Caco-2 (cell line): Measurements from ENCODE around the gene CCT7. TPM values are rescaled to one million over a fixed set of nuclear protein-coding genes. Genes with fewer than 3 reads are reported as not detected.

Experiments
- BruUV-seq: library from RNA; stranded (reverse); fragments of 400-500 nt; replicated peaks from 2 replicates; lab custom pipeline; 2021; lab: Mats Ljungman, UMichigan
- CTCF ChIA-PET: fragments of 300-600 bp; sonication (Branson Sonifier 250); formaldehyde crosslinking; loops from one replicate; lab custom pipeline; 2022; ENCODE audit warnings: antibody characterized with exemption; lab: Charles Lee
- POLR2A ChIA-PET: fragments of 300-600 bp; sonication (Branson Sonifier 250); formaldehyde crosslinking; loops from one replicate; lab custom pipeline; 2022; ENCODE audit warnings: antibody characterized with exemption; lab: Charles Lee
- DNase-seq, 2 experiments: peaks; one replicate each; pipeline versions ENCODE4 v3.0.0 to v3.0.0-alpha.2; 2020 to 2022
- H3K27me3 ChIP-seq: replicated peaks from 2 replicates; pipeline ENCODE4 v1.6.0; 2011; ENCODE audit warnings: low read length; ENCODE audit not compliant: control insufficient read depth, insufficient read depth
- H3K36me3 ChIP-seq: 2 replicates; pipeline ENCODE4 v1.5.1; 2011; ENCODE audit warnings: low read length; ENCODE audit not compliant: control insufficient read depth, insufficient read depth
- H3K4me1 ChIP-seq: fragments of 250-450 bp; sonication (Bioruptor Pico); 2 replicates; pipeline ENCODE4 v1.5.1; 2020; ENCODE audit warnings: mild to moderate bottlenecking
- H3K4me3 ChIP-seq: 2 replicates; pipeline ENCODE4 v1.5.1; 2011; ENCODE audit warnings: low read depth, mild to moderate bottlenecking, control low read depth, low read length
- H3K9me3 ChIP-seq: fragments of 250-450 bp; sonication (Bioruptor Pico); 2 replicates; pipeline ENCODE4 v1.5.1; 2020; ENCODE audit warnings: mild to moderate bottlenecking, moderate library complexity
- H3K27ac Mint-ChIP-seq: one replicate; pipeline ENCODE4 v1.8.0; 2022; ENCODE audit warnings: mixed read lengths; ENCODE audit not compliant: unreplicated experiment
- H3K27me3 Mint-ChIP-seq: one replicate; pipeline ENCODE4 v1.8.0; 2022; ENCODE audit warnings: mixed read lengths; ENCODE audit not compliant: insufficient read depth, unreplicated experiment
- H3K36me3 Mint-ChIP-seq: one replicate; pipeline ENCODE4 v1.8.0; 2022; ENCODE audit warnings: mild to moderate bottlenecking, mixed read lengths; ENCODE audit not compliant: insufficient read depth, unreplicated experiment
- H3K4me1 Mint-ChIP-seq: one replicate; pipeline ENCODE4 v1.8.0; 2022; ENCODE audit warnings: low read depth, mixed read lengths; ENCODE audit not compliant: unreplicated experiment
- H3K4me3 Mint-ChIP-seq: one replicate; pipeline ENCODE4 v1.8.0; 2022; ENCODE audit warnings: mild to moderate bottlenecking, moderate library complexity, mixed read lengths; ENCODE audit not compliant: unreplicated experiment
- H3K9me3 Mint-ChIP-seq: one replicate; pipeline ENCODE4 v1.8.0; 2022; ENCODE audit warnings: mixed read lengths; ENCODE audit not compliant: unreplicated experiment
- intact Hi-C: fragments of 100-400 bp; cut with micrococcal nuclease; formaldehyde crosslinking; loops from one replicate; pipeline ENCODE4 v1.10.0; 2022; ENCODE audit not compliant: unreplicated experiment
- total RNA-seq: library from RNA; stranded (reverse); gene quantifications from 2 replicates; pipeline ENCODE4 v1.2.3, GENCODE V29; 2022
- TF ChIP-seq, protein P1 (sequence below), 2 experiments: fragments of 200-600 bp in 1 of 2; IDR thresholded peaks; 1 replicate in 1 of 2; 2 replicates in 1 of 2; pipeline versions ENCODE4 v1.5.1 to v1.8.0; 2011 to 2022; ENCODE audit warnings: antibody characterized with exemption in 1 of 2, control low read depth in 1 of 2, inconsistent platforms in 1 of 2, low read depth in 1 of 2, low read length in 1 of 2, mild to moderate bottlenecking in 1 of 2, moderate library complexity in 1 of 2; ENCODE audit not compliant: insufficient read depth in 1 of 2, severe bottlenecking in 1 of 2, unreplicated experiment in 1 of 2

CCT7 gene
- total RNA-seq, 1 experiment from 2014 or later = 450 TPM

DNA sequence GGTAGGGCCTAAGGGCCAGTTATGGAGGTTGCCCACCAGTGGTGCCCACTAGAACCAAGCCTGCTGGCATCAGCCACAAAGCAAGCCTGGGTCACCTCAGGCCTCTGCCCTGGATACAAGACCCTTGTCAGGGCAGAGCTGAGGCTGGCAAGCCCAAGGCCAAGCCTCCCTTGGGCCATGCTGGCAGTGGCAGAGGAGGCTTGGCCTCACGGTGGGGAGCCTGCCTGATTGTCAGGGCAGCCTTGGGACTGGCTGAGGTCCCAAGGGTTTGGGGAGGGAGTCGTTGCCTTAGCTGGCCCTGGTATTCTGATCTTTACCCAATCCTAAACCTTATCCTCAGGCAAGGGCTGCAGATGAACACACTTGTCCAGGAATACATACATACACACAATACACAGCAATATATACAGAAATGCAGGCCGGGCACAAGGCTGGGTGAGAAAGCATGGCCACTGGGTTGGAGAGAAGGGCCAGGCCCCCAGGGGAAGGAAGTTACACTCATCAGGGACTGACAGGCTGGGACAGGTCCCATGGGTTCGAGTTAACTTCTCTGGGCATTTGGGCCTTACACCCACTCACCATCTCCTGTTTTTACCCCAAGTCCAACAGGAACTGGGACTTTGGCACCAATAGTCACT is 21.0 kb downstream of the CCT7 start:
- Histone ChIP-seq H3K9me3 (no peaks in the 10 kb centered on the region), H3K4me3 (no peak overlapping the region), H3K27me3 (no peaks in the 10 kb centered on the region), H3K4me1 (no peaks in the 10 kb centered on the region), H3K36me3 (peaks cover 5% of the 10 kb centered on the region)
- TF ChIP-seq, protein P1, sequence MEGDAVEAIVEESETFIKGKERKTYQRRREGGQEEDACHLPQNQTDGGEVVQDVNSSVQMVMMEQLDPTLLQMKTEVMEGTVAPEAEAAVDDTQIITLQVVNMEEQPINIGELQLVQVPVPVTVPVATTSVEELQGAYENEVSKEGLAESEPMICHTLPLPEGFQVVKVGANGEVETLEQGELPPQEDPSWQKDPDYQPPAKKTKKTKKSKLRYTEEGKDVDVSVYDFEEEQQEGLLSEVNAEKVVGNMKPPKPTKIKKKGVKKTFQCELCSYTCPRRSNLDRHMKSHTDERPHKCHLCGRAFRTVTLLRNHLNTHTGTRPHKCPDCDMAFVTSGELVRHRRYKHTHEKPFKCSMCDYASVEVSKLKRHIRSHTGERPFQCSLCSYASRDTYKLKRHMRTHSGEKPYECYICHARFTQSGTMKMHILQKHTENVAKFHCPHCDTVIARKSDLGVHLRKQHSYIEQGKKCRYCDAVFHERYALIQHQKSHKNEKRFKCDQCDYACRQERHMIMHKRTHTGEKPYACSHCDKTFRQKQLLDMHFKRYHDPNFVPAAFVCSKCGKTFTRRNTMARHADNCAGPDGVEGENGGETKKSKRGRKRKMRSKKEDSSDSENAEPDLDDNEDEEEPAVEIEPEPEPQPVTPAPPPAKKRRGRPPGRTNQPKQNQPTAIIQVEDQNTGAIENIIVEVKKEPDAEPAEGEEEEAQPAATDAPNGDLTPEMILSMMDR (IDR thresholded peaks at IDR 0.05; ENCODE audit: insufficient read depth in 1 of 2, low read depth in 1 of 2, low read length in 1 of 2, severe bottlenecking in 1 of 2, unreplicated experiment in 1 of 2) = no peak
- no peak overlapping the region for H3K27ac Mint-ChIP-seq
- H3K36me3 Mint-ChIP-seq = peaks cover 72% of the 10 kb centered on the region
- DNase-seq = no peak
- intact Hi-C loops = no loop called here
- BruUV-seq = no TSS peak
- H3K4me1 Mint-ChIP-seq = no peaks in the 10 kb centered on the region
- ChIA-PET POLR2A (no interaction called here), CTCF (no interaction called here)
- H3K9me3 Mint-ChIP-seq = no peaks in the 10 kb centered on the region
- H3K4me3 Mint-ChIP-seq = no peak overlapping the region
- H3K27me3 Mint-ChIP-seq = no peaks in the 10 kb centered on the region

DNA sequence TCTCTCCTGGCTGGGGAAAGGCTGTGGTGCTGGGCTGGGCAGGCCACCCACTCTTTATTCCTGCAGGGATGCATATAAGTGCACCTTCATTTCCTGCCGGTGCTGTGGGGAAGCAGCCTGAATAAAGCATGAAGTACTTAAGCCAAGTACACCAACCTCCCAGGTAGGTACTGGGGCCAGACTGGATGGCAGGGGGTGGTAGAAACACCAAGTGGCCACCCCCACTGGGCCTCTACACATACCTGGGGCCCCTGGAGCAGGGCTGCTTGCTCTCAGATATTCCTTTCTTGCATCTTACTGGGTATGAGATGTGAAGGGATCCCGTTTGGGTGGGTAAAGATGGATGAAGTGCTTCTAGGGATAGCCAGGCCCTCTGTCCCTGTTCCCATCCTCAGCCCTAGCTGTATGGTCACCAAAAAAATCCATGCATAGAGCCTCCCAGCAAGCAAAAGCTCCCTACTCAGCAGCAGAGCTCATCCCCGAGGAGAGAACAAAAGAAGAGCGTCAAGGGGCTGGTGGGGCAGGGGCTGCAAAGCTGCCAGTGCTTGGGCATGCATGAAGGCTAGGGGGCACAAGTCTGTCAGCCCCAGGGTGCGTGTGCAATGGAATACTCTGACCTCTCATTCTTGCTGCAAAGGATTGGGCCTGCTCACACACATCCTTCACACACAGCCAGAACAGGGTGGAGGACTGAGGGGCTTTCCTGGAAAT is 22.0 kb downstream of the CCT7 start:
- POLR2A ChIA-PET = interaction anchor here (0.6 kb wide), 1 partner anchor 23 kb away, joined by 4 read pairs; the partner anchor contains the start of gene PRADC1
- TF ChIP-seq, protein P1 (IDR thresholded peaks at IDR 0.05; ENCODE audit: insufficient read depth in 1 of 2, low read depth in 1 of 2, low read length in 1 of 2, severe bottlenecking in 1 of 2, unreplicated experiment in 1 of 2) = no peak

DNA sequence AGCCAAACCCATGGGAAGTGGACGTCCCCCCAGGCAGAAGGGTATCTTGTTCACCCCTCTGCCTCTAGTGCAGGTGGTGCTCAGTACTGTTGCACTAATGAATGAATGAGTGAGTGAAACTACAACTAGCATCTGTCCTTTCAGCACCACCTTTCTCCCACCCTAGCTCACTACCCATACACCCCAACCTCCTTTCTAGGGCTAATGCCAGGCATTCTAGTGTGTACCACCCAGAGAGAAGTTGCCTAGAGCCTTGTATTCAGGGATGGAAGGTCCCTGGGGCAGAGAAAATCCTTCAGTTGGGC is 22.5 kb downstream of the CCT7 start:
- Histone ChIP-seq H3K4me1 (no peaks in the 10 kb centered on the region), H3K36me3 (peaks cover 3% of the 10 kb centered on the region), H3K27me3 (no peaks in the 10 kb centered on the region), H3K9me3 (no peaks in the 10 kb centered on the region), H3K4me3 (no peak overlapping the region)
- Mint-ChIP-seq H3K27ac (no peak overlapping the region), H3K4me3 (no peak overlapping the region), H3K27me3 (no peaks in the 10 kb centered on the region), H3K36me3 (peaks cover 67% of the 10 kb centered on the region), H3K9me3 (no peaks in the 10 kb centered on the region), H3K4me1 (no peaks in the 10 kb centered on the region)
- no TSS peak for BruUV-seq
- POLR2A ChIA-PET = interaction anchor here (0.6 kb wide), 1 partner anchor 24 kb away, joined by 4 read pairs; the partner anchor contains the start of gene PRADC1
- DNase-seq = no peak
- intact Hi-C loops = no loop called here
- CTCF ChIA-PET = interaction anchor here (1.0 kb wide), 1 partner anchor 12 kb away, joined by 3 read pairs; no protein-coding TSS in a partner anchor
- TF ChIP-seq, protein P1 (IDR thresholded peaks at IDR 0.05; ENCODE audit: insufficient read depth in 1 of 2, low read depth in 1 of 2, low read length in 1 of 2, severe bottlenecking in 1 of 2, unreplicated experiment in 1 of 2) = no peak

More for the DNA sequence above, 22.0 kb downstream of the CCT7 start:
- Mint-ChIP-seq H3K27me3 (no peaks in the 10 kb centered on the region), H3K4me3 (no peak overlapping the region), H3K36me3 (peaks cover 71% of the 10 kb centered on the region), H3K4me1 (no peaks in the 10 kb centered on the region), H3K27ac (no peak overlapping the region), H3K9me3 (no peaks in the 10 kb centered on the region)
- DNase-seq = no peak
- Histone ChIP-seq H3K4me1 (no peaks in the 10 kb centered on the region), H3K4me3 (no peak overlapping the region), H3K27me3 (no peaks in the 10 kb centered on the region), H3K36me3 (peaks cover 3% of the 10 kb centered on the region), H3K9me3 (no peaks in the 10 kb centered on the region)
- no TSS peak for BruUV-seq
- CTCF ChIA-PET = interaction anchor here (1.0 kb wide), 1 partner anchor 12 kb away, joined by 3 read pairs; no protein-coding TSS in a partner anchor
- intact Hi-C loops = no loop called here
